AG09319 (cell line): Measurements from ENCODE around the gene OR7C2.

Experiments
- DNase-seq: peaks from one replicate; pipeline ENCODE4 v3.0.0-alpha.2; 2010; ENCODE audit warnings: low read depth; ENCODE audit errors: extremely low read depth
- CTCF ChIP-seq: IDR thresholded peaks from 2 replicates; pipeline ENCODE4 v1.5.1; 2011; ENCODE audit warnings: low read depth, mild to moderate bottlenecking, inconsistent platforms, low read length, moderate library complexity

Gene OR7C2

GRCh38 chr19:14959263-14959662 is 18.0 kb downstream of the OR7C2 start:
- TF ChIP-seq CTCF: no peak
- no peak for DNase-seq

DNA sequence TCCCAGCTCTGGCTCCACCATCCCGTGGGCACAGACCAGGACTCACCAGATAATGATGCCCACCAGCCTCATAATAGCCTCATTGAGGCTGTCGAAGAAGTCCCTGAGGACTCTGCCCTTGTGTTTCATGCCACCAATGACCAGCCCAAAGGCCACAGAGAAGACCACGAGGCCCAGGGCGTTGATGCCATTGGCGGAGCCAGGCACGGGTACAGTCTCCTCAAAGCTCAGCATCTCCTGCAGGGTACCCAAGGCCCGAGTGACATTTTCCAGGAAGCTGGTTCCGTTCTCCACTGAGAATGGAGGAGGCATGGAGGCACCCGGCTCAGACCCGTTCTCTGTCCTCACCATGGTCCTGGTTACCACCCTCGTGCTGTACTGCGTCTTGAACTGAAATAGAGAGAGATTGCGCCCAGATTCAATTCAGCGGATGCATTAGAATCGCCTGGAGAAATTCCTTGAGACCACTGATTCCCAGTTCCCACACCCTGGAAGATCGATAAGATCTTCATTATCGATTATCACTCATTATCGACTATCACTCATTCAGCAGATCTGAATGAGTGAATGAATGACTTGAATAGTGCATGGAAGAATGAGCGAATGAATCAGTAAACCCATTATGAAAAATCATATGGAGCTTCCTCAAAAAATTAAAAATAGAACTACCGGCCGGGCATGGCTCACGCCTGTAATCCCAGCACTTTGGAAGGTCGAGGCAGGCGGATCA is 20.8 kb downstream of the OR7C2 start:
- DNase-seq: no peak

GRCh38 chr19:14968247-14968646 is 27.0 kb downstream of the OR7C2 start:
- TF ChIP-seq CTCF: no peak
- no peak for DNase-seq

More for the DNA sequence above, 20.8 kb downstream of the OR7C2 start:
- TF ChIP-seq CTCF: no peak

- no peak for DNase-seq
- TF ChIP-seq CTCF: no peak
Measured at GRCh38 chr19:14971474-14971873, 30.2 kb downstream of the OR7C2 start.

GRCh38 chr19:14972676-14973075 is 31.4 kb downstream of the OR7C2 start:
- no peak for TF ChIP-seq CTCF
- DNase-seq: no peak

- DNase-seq: no peak
- TF ChIP-seq CTCF: no peak
Measured at GRCh38 chr19:14974488-14974887, 33.2 kb downstream of the OR7C2 start.

- TF ChIP-seq CTCF: no peak
- no peak for DNase-seq
Measured at GRCh38 chr19:14977128-14977527, 35.8 kb downstream of the OR7C2 start.
